HG03039 (cell line): ENCODE measurements around the gene ZNF200.
A peak's percentile ranks its signal among the peaks of the same experiment; 100 is the strongest.
"Not testable (repeated sequence)": the region's sequence is repeated elsewhere in the genome, so short reads cannot be mapped to it uniquely, and the experiment has no call there.

ENCODE experiments used
- ATAC-seq: cut with Tn5 transposase; IDR thresholded peaks from one replicate; pipeline ENCODE4 v1.9.1; 2021; ENCODE audit warnings: mild to moderate bottlenecking, moderate library complexity; ENCODE audit not compliant: unreplicated experiment

ZNF200 gene

GRCh38 chr16:3234857-3235561, at the start of gene ZNF200:
Gene ZNF200, minus strand, starts transcription at chr16:3235158. Its CDS starts 1,403 bp downstream, at chr16:3233755.
- peak; percentile 84 for ATAC-seq

- no peak for ATAC-seq
These were observed 48.8 kb upstream of the ZNF200 start for GRCh38 chr16:3283543-3284447.

- peak; percentile 84 for ATAC-seq
These were observed 48.0 kb upstream of the ZNF200 start, which contains the start of gene ZNF263 for GRCh38 chr16:3282730-3283542. Gene ZNF263, plus strand, starts transcription at chr16:3283491. Its CDS starts 328 bp downstream, at chr16:3283819.

GRCh38 chr16:3282103-3282729, 47.3 kb upstream of the ZNF200 start:
- ATAC-seq: peak; percentile 22

- no peak for ATAC-seq
These were observed 46.4 kb upstream of the ZNF200 start for GRCh38 chr16:3281222-3281820.

- no peak for ATAC-seq
These were observed 41.7 kb upstream of the ZNF200 start for GRCh38 chr16:3276679-3277078.

- no peak for ATAC-seq
These were observed 40.0 kb upstream of the ZNF200 start for GRCh38 chr16:3274947-3275346.

GRCh38 chr16:3274490-3274889, 39.5 kb upstream of the ZNF200 start:
- ATAC-seq: no peak

- ATAC-seq: not testable (repeated sequence)
These were observed 36.3 kb upstream of the ZNF200 start for GRCh38 chr16:3271281-3271680.

GRCh38 chr16:3270718-3271117, 35.8 kb upstream of the ZNF200 start:
- not testable (repeated sequence) for ATAC-seq

- no peak for ATAC-seq
These were observed 33.3 kb upstream of the ZNF200 start for GRCh38 chr16:3268294-3268693.

- no peak for ATAC-seq
These were observed 32.0 kb upstream of the ZNF200 start for GRCh38 chr16:3266873-3267537.

GRCh38 chr16:3264137-3265036, 29.4 kb upstream of the ZNF200 start:
- ATAC-seq: peak; percentile 72

GRCh38 chr16:3262517-3262916, 27.6 kb upstream of the ZNF200 start:
- ATAC-seq: no peak

GRCh38 chr16:3259836-3260235, 24.9 kb upstream of the ZNF200 start:
- no peak for ATAC-seq

- ATAC-seq: no peak
These were observed 22.0 kb upstream of the ZNF200 start for GRCh38 chr16:3256866-3257465.

GRCh38 chr16:3256146-3256865, 21.3 kb upstream of the ZNF200 start, which contains the start of gene MEFV:
Gene MEFV, minus strand, starts transcription at chr16:3256633. Its CDS starts 46 bp downstream, at chr16:3256587.
- no peak for ATAC-seq
